SW 1271 (cell line): ENCODE data around the gene FBLN2.

ENCODE experiments used
- DNase-seq, 2 experiments: peaks; one replicate each; lab custom pipeline; 2025; lab: John Stamatoyannopoulos, UW

Gene FBLN2

DNA sequence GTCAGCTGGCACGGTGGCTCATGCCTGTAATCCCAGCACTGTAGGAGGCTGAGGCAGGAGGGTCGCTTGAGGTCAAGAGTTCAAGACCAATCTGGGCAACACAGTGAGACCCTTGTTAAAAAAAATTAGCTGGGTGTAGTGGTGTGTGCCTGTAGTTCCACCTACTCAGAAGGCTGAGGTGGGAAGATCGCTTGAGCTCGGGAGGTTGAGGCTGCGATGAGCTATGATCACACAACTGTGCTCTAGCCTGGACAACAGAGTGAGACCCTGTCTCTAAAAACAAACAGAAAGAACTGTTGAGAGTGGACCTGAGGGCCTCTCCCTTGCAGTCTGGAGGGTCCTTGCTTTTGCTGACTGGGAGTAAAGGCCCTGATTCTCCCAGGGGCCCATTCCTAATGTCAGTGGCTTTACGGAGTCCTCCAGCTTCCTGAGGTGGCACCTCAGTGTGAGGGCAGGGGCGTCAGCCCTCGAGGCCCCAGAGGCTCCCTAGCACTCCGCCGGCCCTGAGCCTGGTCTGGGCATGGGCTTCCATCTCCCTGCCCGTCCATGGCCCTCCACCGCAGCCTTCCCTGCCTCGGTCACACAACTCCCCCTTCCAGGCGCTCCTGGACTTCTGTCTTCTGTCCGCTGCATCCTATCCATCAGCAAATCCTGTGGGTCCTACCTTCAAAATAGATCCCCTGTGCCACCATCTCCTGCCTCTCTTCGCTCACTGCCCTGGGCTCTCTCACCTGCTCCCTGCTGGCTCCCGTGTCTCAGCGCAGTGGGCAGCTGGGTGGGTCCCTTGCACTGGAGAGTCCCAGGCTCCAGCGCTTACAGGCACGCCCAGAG, 19.0 kb downstream of the FBLN2 start:
- no peak for DNase-seq

GRCh38 chr3:13568515-13569028, 19.6 kb downstream of the FBLN2 start:
- no peak for DNase-seq

GRCh38 chr3:13569201-13569600, 20.3 kb downstream of the FBLN2 start:
- DNase-seq: no peak

- no peak for DNase-seq
Observed at GRCh38 chr3:13569641-13570390, 20.9 kb downstream of the FBLN2 start.

GRCh38 chr3:13570391-13571194, 21.7 kb downstream of the FBLN2 start:
- no peak for DNase-seq

- no peak for DNase-seq
Observed at GRCh38 chr3:13571264-13571663, 22.3 kb downstream of the FBLN2 start.

DNA sequence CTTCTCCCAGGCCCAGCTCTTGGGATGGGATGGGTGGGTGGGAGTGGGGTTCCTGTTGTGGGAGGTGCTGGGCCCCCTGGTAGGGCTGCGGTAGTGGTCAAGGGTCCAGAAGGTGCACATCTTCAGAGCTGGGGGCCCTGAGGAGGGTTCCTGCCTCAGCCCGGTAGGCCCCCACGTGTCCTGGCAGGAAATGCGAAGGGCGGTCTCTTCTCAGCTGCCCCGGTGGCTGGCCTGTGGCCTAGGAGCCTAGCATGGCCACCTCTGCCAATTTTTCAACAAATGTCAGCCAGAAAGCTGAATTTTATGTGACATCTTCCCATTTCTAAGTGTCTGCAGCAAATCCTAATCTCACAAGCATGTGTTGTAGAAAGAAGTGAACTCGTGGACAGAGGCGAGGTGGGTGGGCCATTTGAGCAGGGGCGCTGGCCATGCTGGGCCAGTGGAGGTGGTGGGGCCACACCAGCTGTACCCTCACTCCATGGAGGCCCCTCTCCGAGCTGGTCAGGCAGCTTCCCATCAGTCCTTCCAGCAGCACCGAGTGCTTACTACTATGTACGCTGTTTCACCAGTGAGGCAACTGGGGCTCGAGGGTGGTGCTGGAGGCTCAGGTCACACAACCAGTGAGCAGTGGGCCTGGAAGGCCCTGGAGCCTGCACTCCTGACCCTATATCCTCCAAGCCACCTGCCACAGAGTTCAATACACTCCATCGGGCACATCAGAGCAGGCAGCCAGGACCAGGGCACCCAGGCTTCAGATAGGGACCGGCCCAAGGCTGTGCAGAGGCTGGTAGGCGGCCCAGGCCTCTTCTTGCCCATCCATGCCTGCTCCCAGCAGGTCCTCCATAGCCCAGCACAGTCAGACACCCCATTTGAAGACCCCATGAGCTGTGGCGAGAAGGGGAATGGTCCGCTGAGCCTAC, 23.2 kb downstream of the FBLN2 start:
- DNase-seq: no peak

- DNase-seq: no peak
Observed at GRCh38 chr3:13572926-13573623, 24.1 kb downstream of the FBLN2 start.

DNA sequence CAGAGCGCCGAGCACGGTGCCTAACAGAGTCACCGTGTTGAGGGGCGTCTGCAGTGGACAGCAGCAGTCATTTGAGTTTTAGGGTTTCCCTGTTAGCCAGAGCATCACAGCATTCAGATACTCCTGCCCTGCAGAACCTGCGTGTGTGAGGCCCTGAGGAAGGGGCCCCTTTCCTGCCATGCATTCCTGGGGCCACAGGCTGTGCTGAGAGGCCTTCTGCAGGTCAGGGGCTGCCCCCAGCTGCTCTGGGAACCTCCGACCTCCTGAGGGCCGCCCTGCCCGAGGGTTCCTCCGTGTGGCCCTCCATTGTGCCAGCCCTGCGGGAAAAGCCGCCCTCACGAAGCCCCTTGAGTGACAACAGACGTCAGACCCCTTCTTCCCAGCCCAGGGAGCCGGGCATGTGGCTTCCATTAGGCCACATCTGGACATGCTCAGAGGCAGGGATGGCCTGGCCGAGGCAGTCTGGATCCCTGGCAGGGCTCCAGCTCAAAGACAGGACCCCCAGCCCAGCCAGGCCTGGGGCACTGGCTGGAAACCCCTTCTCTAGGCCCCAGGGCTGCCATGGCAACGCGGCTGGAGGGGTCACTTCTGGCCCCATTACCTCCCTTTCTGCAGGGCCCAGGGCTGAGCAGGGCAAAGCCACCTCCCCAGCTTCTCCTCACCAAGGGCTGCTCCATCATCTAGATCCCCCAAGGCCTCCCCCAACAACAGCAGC, 25.3 kb downstream of the FBLN2 start:
- no peak for DNase-seq

GRCh38 chr3:13574798-13575451, 26.0 kb downstream of the FBLN2 start:
- no peak for DNase-seq

GRCh38 chr3:13575459-13576061, 26.6 kb downstream of the FBLN2 start:
- DNase-seq: no peak

- DNase-seq: no peak
Observed at GRCh38 chr3:13577181-13578121, 28.5 kb downstream of the FBLN2 start.

GRCh38 chr3:13578251-13578650, 29.3 kb downstream of the FBLN2 start:
- DNase-seq: no peak

DNA sequence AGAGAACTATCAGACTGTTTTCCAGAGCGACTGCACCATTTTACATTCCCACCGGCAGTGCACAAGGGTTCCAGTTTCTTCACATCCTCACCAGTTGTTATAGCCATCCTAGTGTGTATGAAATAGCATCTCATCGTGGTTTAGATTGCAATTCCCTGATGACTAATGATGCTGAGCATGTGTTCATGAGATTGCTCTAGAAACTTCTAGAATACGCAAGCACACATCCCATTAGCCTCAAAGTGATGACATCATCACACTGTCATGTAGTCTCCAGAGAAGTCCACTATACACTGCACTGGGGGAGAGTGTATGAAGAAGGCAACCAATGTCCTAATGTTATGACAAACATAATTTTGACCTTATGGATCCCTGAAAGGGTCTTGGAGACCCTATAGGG, 30.1 kb downstream of the FBLN2 start:
- no peak for DNase-seq

GRCh38 chr3:13580256-13581023, 31.5 kb downstream of the FBLN2 start:
- DNase-seq: no peak

DNA sequence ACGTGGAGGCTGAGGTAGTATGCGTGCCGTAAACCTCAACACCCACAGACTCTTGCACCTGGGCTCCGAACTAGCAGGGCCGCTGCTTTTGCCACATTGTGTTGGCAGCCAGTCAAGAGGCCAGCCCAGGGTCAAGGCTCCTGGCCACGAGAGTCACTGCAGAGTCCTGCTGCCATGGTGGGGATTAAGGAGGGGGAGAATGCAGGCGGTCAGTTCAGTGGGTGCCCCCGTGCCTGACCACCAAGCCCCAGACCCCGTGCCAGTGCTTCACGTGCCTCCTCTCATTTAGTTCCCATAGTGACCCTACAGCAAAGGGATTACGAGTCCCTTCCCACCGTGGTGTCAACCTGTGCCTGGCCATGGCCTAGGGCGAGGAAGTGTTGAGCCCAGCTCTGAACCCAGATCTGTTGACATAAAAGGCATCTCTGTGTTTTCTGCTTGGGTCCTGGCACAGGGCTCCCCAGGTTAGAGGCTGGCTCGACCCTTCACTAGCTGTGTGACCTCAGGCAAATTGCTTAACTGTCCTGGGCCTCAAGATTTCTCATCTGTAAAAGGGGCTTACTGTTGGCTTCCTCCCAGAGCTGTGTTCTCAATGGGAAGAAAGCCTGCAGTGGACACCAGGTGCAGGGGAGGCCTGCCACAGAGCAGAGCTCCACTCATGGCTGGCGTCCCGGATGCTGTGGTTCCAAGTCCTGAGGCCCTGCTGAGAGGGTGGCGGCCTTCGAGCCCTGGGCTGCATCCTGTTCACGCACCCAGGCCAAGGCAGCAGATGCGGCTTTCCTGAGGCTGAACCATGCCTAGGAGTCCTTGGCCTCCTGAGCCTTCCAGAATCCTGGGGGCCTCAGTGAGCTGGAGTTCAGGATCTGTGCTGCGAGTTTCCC, 32.8 kb downstream of the FBLN2 start:
- no peak for DNase-seq
